GM19239 (cell line): ENCODE measurements around the gene PMF1.

Experiments
- DNase-seq: peaks from one replicate; pipeline ENCODE4 v3.0.0; 2011; ENCODE audit warnings: low spot score; ENCODE audit not compliant: insufficient read length
- FAIRE-seq: peaks from 2 replicates; lab custom pipeline; 2011; peaks lifted over from hg19 to GRCh38; lab: Jason Lieb, UNC

The PMF1 gene

GRCh38 chr1:156232201-156232894 is 19.5 kb downstream of the PMF1 start:
- DNase-seq = no peak

GRCh38 chr1:156233426-156234127 is 20.8 kb downstream of the PMF1 start:
- DNase-seq = no peak
- no peak for FAIRE-seq

More at GRCh38 chr1:156232201-156232894, 19.5 kb downstream of the PMF1 start:
- no peak for FAIRE-seq

DNA sequence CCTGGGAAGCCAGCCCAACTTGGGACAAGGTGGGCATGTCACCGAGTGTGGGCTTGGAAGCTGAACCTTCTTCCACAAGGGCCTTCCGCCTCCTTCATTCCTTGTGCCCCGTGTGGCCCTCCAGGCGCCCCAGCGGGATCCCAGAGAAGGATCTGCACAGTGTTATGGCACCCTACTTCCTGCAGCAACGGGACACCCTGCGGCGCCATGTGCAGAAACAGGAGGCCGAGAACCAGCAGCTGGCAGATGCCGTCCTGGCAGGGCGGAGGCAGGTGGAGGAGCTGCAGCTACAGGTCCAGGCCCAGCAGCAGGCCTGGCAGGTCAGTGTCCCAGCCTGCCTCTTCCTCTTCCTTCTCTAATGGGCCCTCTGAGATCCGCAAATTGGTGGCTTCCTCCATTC is 23.4 kb downstream of the PMF1 start:
- no peak for FAIRE-seq
- DNase-seq = no peak

GRCh38 chr1:156238248-156238647 is 25.4 kb downstream of the PMF1 start:
- FAIRE-seq = no peak
- DNase-seq = no peak

DNA sequence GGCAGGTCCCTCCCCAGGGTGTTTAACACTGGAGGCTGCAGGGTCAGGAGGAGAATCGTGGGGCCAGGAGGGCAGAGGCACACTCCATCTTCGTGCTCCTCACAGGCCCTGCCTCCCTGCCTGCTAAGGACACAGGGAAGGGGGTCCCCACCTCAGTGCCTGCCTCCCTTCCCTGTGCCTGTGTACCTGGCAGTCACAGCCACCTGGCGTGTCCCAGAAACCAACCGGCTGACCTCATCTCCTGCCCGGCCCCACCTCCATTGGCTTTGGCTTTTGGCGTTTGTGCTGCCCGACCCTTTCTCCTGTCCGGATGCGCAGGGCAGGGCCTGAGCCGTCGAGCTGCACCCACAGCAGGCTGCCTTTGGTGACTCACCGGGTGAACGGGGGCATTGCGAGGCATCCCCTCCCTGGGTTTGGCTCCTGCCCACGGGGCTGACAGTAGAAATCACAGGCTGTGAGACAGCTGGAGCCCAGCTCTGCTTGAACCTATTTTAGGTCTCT is 28.6 kb downstream of the PMF1 start:
- FAIRE-seq (no peak), DNase-seq (no peak)

- FAIRE-seq (no peak), DNase-seq (no peak)
Measured at GRCh38 chr1:156241926-156242325, 29.1 kb downstream of the PMF1 start, which contains the start of gene BGLAP. BGLAP (plus strand) TSS chr1:156242184; CDS start chr1:156242232, 48 bp downstream.

GRCh38 chr1:156242738-156243137 is 29.9 kb downstream of the PMF1 start:
- DNase-seq (no peak), FAIRE-seq (no peak)

GRCh38 chr1:156244126-156244525 is 31.3 kb downstream of the PMF1 start:
- FAIRE-seq (no peak), DNase-seq (no peak)

DNA sequence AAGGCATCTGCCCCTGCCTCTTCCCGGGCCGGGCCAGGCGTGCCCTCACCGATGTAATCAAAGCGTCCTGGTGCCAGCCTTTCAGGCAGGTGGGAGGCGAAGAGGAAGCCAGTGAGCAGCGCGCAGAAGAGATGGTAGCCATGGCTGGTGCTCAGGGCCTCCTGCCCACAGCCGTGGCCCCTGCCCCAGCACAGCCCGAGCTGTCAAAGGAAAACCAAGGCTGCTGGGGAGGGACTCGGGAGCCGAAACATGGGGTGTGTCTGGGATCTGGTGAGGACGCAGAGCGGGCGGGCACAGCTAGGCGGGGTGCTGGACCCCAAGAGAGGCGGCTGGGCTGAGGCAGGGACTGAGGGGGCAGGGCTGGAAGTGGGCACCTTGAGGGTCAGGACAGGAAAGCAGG is 31.9 kb downstream of the PMF1 start:
- FAIRE-seq (no peak), DNase-seq (no peak)

GRCh38 chr1:156245451-156246232 is 32.8 kb downstream of the PMF1 start:
- DNase-seq = peak; percentile 50
- peak; percentile 73 for FAIRE-seq

DNA sequence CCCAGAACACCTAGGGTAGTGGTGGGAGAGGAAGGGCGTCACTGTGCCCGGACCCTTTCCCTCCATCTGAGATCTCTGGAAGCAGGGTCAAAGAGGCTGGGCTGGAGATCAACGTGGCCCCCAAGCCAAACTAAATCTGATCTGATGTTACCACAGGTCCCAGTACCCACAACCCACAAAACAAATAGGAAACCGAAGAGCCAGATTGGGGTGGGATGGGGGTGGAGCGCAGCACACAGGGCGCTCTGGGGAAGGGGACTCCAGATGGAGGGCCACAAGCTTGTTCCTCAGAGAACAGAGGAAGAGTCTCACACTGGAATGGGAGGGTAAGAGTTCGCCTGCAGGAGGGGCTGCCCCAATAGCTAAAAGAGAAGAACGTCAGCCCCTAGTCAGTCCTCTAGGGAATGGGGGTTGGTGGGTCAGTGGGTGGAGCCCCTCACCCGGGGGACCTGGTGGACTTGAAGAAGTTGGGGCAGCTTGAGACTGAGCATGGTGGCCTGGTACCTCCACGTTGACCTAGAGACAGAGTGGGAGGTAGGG is 33.5 kb downstream of the PMF1 start:
- no peak for DNase-seq
- peak; percentile 33 for FAIRE-seq

- DNase-seq (no peak), FAIRE-seq (no peak)
Measured at GRCh38 chr1:156246781-156247459, 34.1 kb downstream of the PMF1 start.

- no peak for FAIRE-seq
- no peak for DNase-seq
Measured at GRCh38 chr1:156247460-156248322, 34.9 kb downstream of the PMF1 start, which contains the start of gene PAQR6. PAQR6 (minus strand) TSS chr1:156248056; CDS start chr1:156246731, 1,325 bp downstream.

DNA sequence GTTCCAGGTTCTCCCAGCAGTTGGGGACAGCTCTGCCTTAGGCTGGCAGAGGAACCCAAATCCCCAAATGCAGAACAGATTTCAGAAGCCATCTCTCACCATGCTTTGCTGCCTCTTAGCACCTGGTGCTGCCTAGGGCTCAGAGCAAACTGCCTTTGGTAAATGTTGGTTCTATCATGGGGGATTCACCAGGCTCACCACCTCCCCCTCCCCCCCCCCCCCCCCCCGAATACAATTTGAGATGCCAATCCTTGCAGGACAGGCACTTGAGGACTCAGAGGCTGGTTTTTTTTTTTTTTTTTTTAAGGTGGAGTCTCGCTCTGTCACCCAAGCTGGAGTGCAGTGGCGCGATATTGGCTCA is 35.5 kb downstream of the PMF1 start:
- DNase-seq (no peak), FAIRE-seq (no peak)

DNA sequence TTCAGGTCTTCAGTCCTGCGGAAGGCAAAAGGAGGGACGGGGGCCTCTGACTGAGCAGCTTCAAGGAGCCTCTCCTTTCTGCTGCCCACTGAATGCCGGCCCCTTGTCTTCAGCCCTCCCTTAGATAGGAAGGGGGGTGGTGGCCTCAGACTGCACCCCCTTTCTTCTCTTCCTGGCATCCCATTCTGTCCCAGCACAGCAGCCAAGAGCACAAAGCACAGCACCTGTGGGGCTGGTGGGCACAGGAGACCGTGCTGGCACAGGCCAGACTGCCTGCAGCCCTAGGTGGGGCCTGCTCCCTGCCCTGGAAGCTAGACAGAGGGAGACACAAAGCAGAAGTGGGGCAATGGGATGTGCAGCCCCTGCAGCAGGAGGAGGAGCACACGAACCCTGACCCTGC is 36.8 kb downstream of the PMF1 start:
- FAIRE-seq = no peak

GRCh38 chr1:156251527-156251926 is 38.7 kb downstream of the PMF1 start:
- FAIRE-seq (no peak), DNase-seq (no peak)

More for the DNA sequence above, 36.8 kb downstream of the PMF1 start:
- DNase-seq = no peak

- DNase-seq (no peak), FAIRE-seq (no peak)
Measured at GRCh38 chr1:156253634-156254033, 40.8 kb downstream of the PMF1 start.

DNA sequence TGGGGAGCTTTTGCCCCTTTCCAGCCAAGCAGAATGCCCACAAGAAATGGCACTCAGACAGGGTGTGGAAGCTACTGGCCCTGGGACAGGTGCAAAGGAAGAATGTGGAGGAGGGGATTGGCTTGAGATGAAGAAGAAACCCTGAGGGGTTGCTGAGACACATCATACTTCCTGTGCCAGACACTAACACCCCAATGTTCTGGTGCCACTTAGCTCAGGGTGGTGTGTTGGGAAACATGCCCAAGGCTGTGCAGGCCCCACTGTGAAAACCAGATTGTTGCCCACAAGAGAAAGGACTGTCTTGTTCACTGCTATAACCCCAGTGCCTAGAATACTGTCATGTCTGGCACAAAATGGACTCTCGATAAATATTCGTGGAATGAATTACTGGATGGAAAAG is 44.9 kb downstream of the PMF1 start:
- FAIRE-seq (no peak), DNase-seq (no peak)

- FAIRE-seq (no peak), DNase-seq (no peak)
Measured at GRCh38 chr1:156258859-156259258, 46.1 kb downstream of the PMF1 start.
